SW 1271 (cell line): ENCODE results near the gene CPLX1.

ENCODE experiments used
- DNase-seq, 2 experiments: peaks; one replicate each; lab custom pipeline; 2025; lab: John Stamatoyannopoulos, UW

CPLX1 gene

GRCh38 chr4:855880-856224 is 29.9 kb upstream of the CPLX1 start:
- no peak for DNase-seq

GRCh38 chr4:854356-854755 is 28.4 kb upstream of the CPLX1 start:
- no peak for DNase-seq

- DNase-seq = no peak
Measured at GRCh38 chr4:853416-853781, 27.5 kb upstream of the CPLX1 start.

GRCh38 chr4:851701-852430 is 25.9 kb upstream of the CPLX1 start:
- DNase-seq = no peak

GRCh38 chr4:850323-850945 is 24.5 kb upstream of the CPLX1 start:
- DNase-seq = no peak

GRCh38 chr4:849478-850175 is 23.7 kb upstream of the CPLX1 start:
- DNase-seq = no peak

- DNase-seq = no peak
Measured at GRCh38 chr4:848803-849477, 23.0 kb upstream of the CPLX1 start.

- no peak for DNase-seq
Measured at GRCh38 chr4:848307-848691, 22.4 kb upstream of the CPLX1 start.

GRCh38 chr4:845836-846251 is 19.9 kb upstream of the CPLX1 start:
- DNase-seq = no peak

GRCh38 chr4:845233-845835 is 19.4 kb upstream of the CPLX1 start:
- no peak for DNase-seq

GRCh38 chr4:844752-845232 is 18.9 kb upstream of the CPLX1 start:
- no peak for DNase-seq

- no peak for DNase-seq
Measured at GRCh38 chr4:839675-840443, 13.9 kb upstream of the CPLX1 start.

GRCh38 chr4:837772-838171 is 11.8 kb upstream of the CPLX1 start:
- DNase-seq = no peak

- no peak for DNase-seq
Measured at GRCh38 chr4:836750-837301, 10.9 kb upstream of the CPLX1 start.

- DNase-seq = no peak
Measured at GRCh38 chr4:836003-836511, 10.1 kb upstream of the CPLX1 start.

- DNase-seq = no peak
Measured at GRCh38 chr4:835148-836002, 9.4 kb upstream of the CPLX1 start.

- no peak for DNase-seq
Measured at GRCh38 chr4:834368-835147, 8.6 kb upstream of the CPLX1 start.

- DNase-seq = no peak
Measured at GRCh38 chr4:833731-834367, 7.9 kb upstream of the CPLX1 start.

- DNase-seq = no peak
Measured at GRCh38 chr4:833156-833555, 7.2 kb upstream of the CPLX1 start.
